ENCODE data around the gene PABPC1L. TPM values are rescaled to one million over a fixed set of nuclear protein-coding genes. Genes with fewer than 3 reads are reported as not detected.

Gene PABPC1L
- total RNA-seq, 2 donors from 2014 or later, result 41.8 to 105 TPM

- 39 to 53% methylated on average over 3 of the region's 3 CpGs for WGBS, 2 donors
These were observed 59.5 kb downstream of the PABPC1L start for GRCh38 chr20:44969300-44969894.

GRCh38 chr20:44970243-44970757 lies 60.4 kb downstream of the PABPC1L start:
- TF ChIP-seq CTCF (IDR thresholded peaks at IDR 0.05), result no peak
- TF ChIP-seq POLR2A (IDR thresholded peaks at IDR 0.05), result no peak
- intact Hi-C loops (cut with DNase I), result no loop called here
- no peak for DNase-seq
- no peaks in the 10 kb centered on the region for H3K9me3 ChIP-seq
- ATAC-seq, result no peak
- H3K27me3 ChIP-seq, result no peaks in the 10 kb centered on the region
- H3K36me3 ChIP-seq (replicated peaks in 1 of 2; ENCODE audit: insufficient read depth in 1 of 2, low read depth in 2 of 2), result peaks cover 0 to 15% of the 10 kb centered on the region in 2 donors
- H3K27ac ChIP-seq, result peak overlapping the region in 1 of 4 donors; percentile 40
- WGBS, 2 donors, result 43 to 71% methylated on average over 1 of the region's 1 CpG
- H3K4me3 ChIP-seq, result no peak overlapping the region
- peaks cover 28% of the 10 kb centered on the region for H3K4me1 ChIP-seq

More at GRCh38 chr20:44969300-44969894, 59.5 kb downstream of the PABPC1L start:
- H3K27ac ChIP-seq, result no peak overlapping the region
- H3K27me3 ChIP-seq, result no peaks in the 10 kb centered on the region
- intact Hi-C loops (cut with DNase I), result no loop called here
- H3K4me3 ChIP-seq, result no peak overlapping the region
- H3K36me3 ChIP-seq (replicated peaks in 1 of 2; ENCODE audit: insufficient read depth in 1 of 2, low read depth in 2 of 2), result peaks cover 0 to 8% of the 10 kb centered on the region in 2 donors
- ATAC-seq (no peak), DNase-seq (no peak)
- H3K9me3 ChIP-seq, result no peaks in the 10 kb centered on the region
- peaks cover 28% of the 10 kb centered on the region for H3K4me1 ChIP-seq
- TF ChIP-seq CTCF (IDR thresholded peaks at IDR 0.05) (no peak), POLR2A (IDR thresholded peaks at IDR 0.05) (no peak)

- H3K4me1 ChIP-seq, result peaks cover 9% of the 10 kb centered on the region
- no peak overlapping the region for H3K27ac ChIP-seq
- DNase-seq, result no peak
- no peak for ATAC-seq
- no peaks in the 10 kb centered on the region for H3K9me3 ChIP-seq
- intact Hi-C loops (cut with DNase I), result no loop called here
- TF ChIP-seq CTCF (IDR thresholded peaks at IDR 0.05) (no peak), POLR2A (IDR thresholded peaks at IDR 0.05) (no peak)
- H3K27me3 ChIP-seq, result no peaks in the 10 kb centered on the region
- peaks cover 0 to 15% of the 10 kb centered on the region in 2 donors for H3K36me3 ChIP-seq (replicated peaks in 1 of 2; ENCODE audit: insufficient read depth in 1 of 2, low read depth in 2 of 2)
- 74 to 87% methylated on average over 2 of the region's 2 CpGs for WGBS, 2 donors
- H3K4me3 ChIP-seq, result no peak overlapping the region
These were observed 63.2 kb downstream of the PABPC1L start for GRCh38 chr20:44973053-44973452.

- DNase-seq (no peak), ATAC-seq (no peak)
- 92 to 93% methylated on average over 4 of the region's 4 CpGs for WGBS, 2 donors
- intact Hi-C loops (cut with DNase I), result no loop called here
- no peaks in the 10 kb centered on the region for H3K27me3 ChIP-seq
- TF ChIP-seq CTCF (IDR thresholded peaks at IDR 0.05) (no peak), POLR2A (IDR thresholded peaks at IDR 0.05) (no peak)
- H3K27ac ChIP-seq, result no peak overlapping the region
- no peaks in the 10 kb centered on the region for H3K4me1 ChIP-seq
- no peak overlapping the region for H3K4me3 ChIP-seq
- H3K36me3 ChIP-seq (replicated peaks in 1 of 2; ENCODE audit: insufficient read depth in 1 of 2, low read depth in 2 of 2), result peaks cover 0 to 16% of the 10 kb centered on the region in 2 donors
- no peaks in the 10 kb centered on the region for H3K9me3 ChIP-seq
These were observed 66.8 kb downstream of the PABPC1L start for GRCh38 chr20:44976698-44977097.

Data from body of pancreas (tissue), 4 donors.